ENCODE results near the gene SYT15. TPM values are rescaled to one million over a fixed set of nuclear protein-coding genes. Genes with fewer than 3 reads are reported as not detected.
"Not testable (repeated sequence)": the region's sequence is repeated elsewhere in the genome, so short reads cannot be mapped to it uniquely, and the experiment has no call there.

SYT15 gene
- total RNA-seq, 1 experiment from 2014 or later: 0.17 TPM

GRCh38 chr10:46588221-46588620 lies 9.3 kb downstream of the SYT15 start:
- DNase-seq (ENCODE audit: low spot score): not testable (repeated sequence)

- DNase-seq (ENCODE audit: low spot score): not testable (repeated sequence)
These were observed 10.7 kb downstream of the SYT15 start for GRCh38 chr10:46589589-46589988.

- DNase-seq (ENCODE audit: low spot score): not testable (repeated sequence)
These were observed 12.1 kb downstream of the SYT15 start for GRCh38 chr10:46591053-46591452.

GRCh38 chr10:46593307-46593706 lies 14.4 kb downstream of the SYT15 start:
- not testable (repeated sequence) for DNase-seq (ENCODE audit: low spot score)

- not testable (repeated sequence) for DNase-seq (ENCODE audit: low spot score)
These were observed 15.6 kb downstream of the SYT15 start for GRCh38 chr10:46594453-46595063.

GRCh38 chr10:46596570-46596969 lies 17.6 kb downstream of the SYT15 start:
- not testable (repeated sequence) for DNase-seq (ENCODE audit: low spot score)

- DNase-seq (ENCODE audit: low spot score): not testable (repeated sequence)
These were observed 18.8 kb downstream of the SYT15 start for GRCh38 chr10:46597616-46598246.

- DNase-seq (ENCODE audit: low spot score): not testable (repeated sequence)
These were observed 21.6 kb downstream of the SYT15 start for GRCh38 chr10:46600516-46600915.

GRCh38 chr10:46615540-46615939 lies 36.6 kb downstream of the SYT15 start:
- not testable (repeated sequence) for DNase-seq (ENCODE audit: low spot score)

GRCh38 chr10:46616227-46616626 lies 37.3 kb downstream of the SYT15 start:
- DNase-seq (ENCODE audit: low spot score): not testable (repeated sequence)

- DNase-seq (ENCODE audit: low spot score): not testable (repeated sequence)
These were observed 38.2 kb downstream of the SYT15 start for GRCh38 chr10:46617134-46617533.

GRCh38 chr10:46617913-46618312 lies 39.0 kb downstream of the SYT15 start:
- DNase-seq (ENCODE audit: low spot score): not testable (repeated sequence)

GRCh38 chr10:46623899-46624654 lies 45.1 kb downstream of the SYT15 start:
- not testable (repeated sequence) for DNase-seq (ENCODE audit: low spot score)

GRCh38 chr10:46629805-46630204 lies 50.9 kb downstream of the SYT15 start:
- not testable (repeated sequence) for DNase-seq (ENCODE audit: low spot score)

GRCh38 chr10:46630816-46631215 lies 51.9 kb downstream of the SYT15 start:
- DNase-seq (ENCODE audit: low spot score): not testable (repeated sequence)

GRCh38 chr10:46631683-46632082 lies 52.8 kb downstream of the SYT15 start:
- not testable (repeated sequence) for DNase-seq (ENCODE audit: low spot score)

- not testable (repeated sequence) for DNase-seq (ENCODE audit: low spot score)
These were observed 55.8 kb downstream of the SYT15 start for GRCh38 chr10:46634698-46635097.

GRCh38 chr10:46635364-46635959 lies 56.5 kb downstream of the SYT15 start:
- not testable (repeated sequence) for DNase-seq (ENCODE audit: low spot score)

- not testable (repeated sequence) for DNase-seq (ENCODE audit: low spot score)
These were observed 61.1 kb downstream of the SYT15 start for GRCh38 chr10:46640005-46640404.

Data from H4 (cell line).